Camera-type eye (tissue), 1 donor: ENCODE measurements around the gene PRSS21. TPM values are rescaled to one million over a fixed set of nuclear protein-coding genes. Genes with fewer than 3 reads are reported as not detected.

Source experiments
- total RNA-seq: library from RNA; depleted of rRNA; stranded (reverse); fragments of >200 nt; gene quantifications from one replicate; pipeline ENCODE4 v1.2.3, GENCODE V29; 2014

PRSS21 gene
- not detected for total RNA-seq

GRCh38 chr16:2816751-2817339, at the start of gene PRSS21:
PRSS21 (plus strand) TSS chr16:2817237; CDS start chr16:2817269, 32 bp downstream.

GRCh38 chr16:2777231-2777902, 39.7 kb upstream of the PRSS21 start, which contains the start of gene ELOB:
ELOB (minus strand) TSS chr16:2777280; CDS start chr16:2777239, 41 bp downstream.

GRCh38 chr16:2787406-2787805, 29.6 kb upstream of the PRSS21 start, which contains the start of gene PRSS33:
PRSS33 (minus strand) TSS chr16:2787560; CDS start chr16:2786547, 1,013 bp downstream.

GRCh38 chr16:2829501-2830354, 12.7 kb downstream of the PRSS21 start, which contains the start of gene ZG16B:
ZG16B (plus strand) TSS chr16:2830303; CDS start chr16:2830442, 139 bp downstream.

DNA sequence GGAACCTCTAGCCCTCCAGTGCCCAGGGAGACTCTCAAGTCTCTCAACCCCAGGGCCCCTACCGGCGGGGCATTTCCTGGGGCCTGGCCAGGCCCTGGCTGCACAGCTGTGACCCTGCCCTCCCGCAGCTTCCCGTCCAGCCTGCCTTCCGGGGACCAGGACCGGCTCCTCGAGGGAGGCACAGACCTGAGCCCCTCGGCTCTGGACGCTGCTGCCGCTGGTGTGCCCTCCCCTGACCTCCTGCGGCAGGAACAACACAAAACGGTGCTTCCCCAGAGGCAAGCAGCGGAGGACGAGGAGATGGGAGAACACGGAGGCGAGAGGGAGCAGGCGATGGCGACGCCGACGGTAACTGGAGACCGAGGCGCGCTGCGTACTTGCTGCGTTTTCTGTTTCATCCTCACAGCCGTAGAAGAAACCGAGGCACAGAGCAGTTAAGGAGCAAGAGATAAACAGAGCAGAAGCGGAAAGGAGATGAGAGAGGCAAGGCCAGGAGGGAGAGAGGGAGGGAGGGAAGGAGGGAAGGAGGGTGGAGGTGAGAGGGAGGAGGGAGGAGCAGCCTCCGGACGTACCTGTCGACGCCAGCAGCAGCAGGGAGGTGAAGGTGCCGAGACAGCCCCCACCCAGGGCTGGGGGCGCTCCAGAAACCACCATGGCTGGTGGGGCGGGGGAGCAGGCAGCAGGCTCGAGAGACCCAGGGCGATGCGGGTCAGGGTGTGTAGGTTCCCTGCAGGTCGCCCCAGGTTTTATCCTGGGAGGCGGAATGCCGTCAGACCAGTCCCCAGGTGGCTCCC, 40.6 kb downstream of the PRSS21 start, which contains the start of gene PRSS22:
Gene PRSS22 (minus strand): TSS at position 720 of the 794 bp plus-strand sequence. CDS start 66 bp downstream, at position 654.

Other genes starting within 250 kb of the PRSS21 start
- 36.1 TPM for gene KCTD5, start 134.7 kb upstream of the PRSS21 start, total RNA-seq
- gene PRSS27, start 97.0 kb upstream of the PRSS21 start, total RNA-seq, result 2.0 TPM
- 265 TPM for gene SRRM2, start 64.6 kb upstream of the PRSS21 start, total RNA-seq
- 283 TPM for gene ELOB, start 40.0 kb upstream of the PRSS21 start, total RNA-seq
- 2.9 TPM for gene PRSS33, start 29.7 kb upstream of the PRSS21 start, total RNA-seq
- gene PRSS41, start 18.8 kb upstream of the PRSS21 start, total RNA-seq, result not detected
- gene ZG16B, start 13.1 kb downstream of the PRSS21 start, total RNA-seq, result 4.8 TPM
- 1.2 TPM for gene PRSS22, start 40.9 kb downstream of the PRSS21 start, total RNA-seq
- 46.7 TPM for gene FLYWCH2, start 66.0 kb downstream of the PRSS21 start, total RNA-seq
- 35.2 TPM for gene FLYWCH1, start 94.7 kb downstream of the PRSS21 start, total RNA-seq
- gene KREMEN2, start 147.0 kb downstream of the PRSS21 start, total RNA-seq, result 1.6 TPM
- gene PAQR4, start 152.1 kb downstream of the PRSS21 start, total RNA-seq, result 23.0 TPM
- gene PKMYT1, start 163.2 kb downstream of the PRSS21 start, total RNA-seq, result 8.2 TPM
- not detected for gene CLDN9, start 195.7 kb downstream of the PRSS21 start, total RNA-seq
- not detected for gene CLDN6, start 200.9 kb downstream of the PRSS21 start, total RNA-seq
- 10.3 TPM for gene TNFRSF12A, start 203.1 kb downstream of the PRSS21 start, total RNA-seq
- gene HCFC1R1, start 206.7 kb downstream of the PRSS21 start, total RNA-seq, result 10.0 TPM
- 10.3 TPM for gene THOC6, start 206.8 kb downstream of the PRSS21 start, total RNA-seq
- 3.1 TPM for gene BICDL2, start 219.7 kb downstream of the PRSS21 start, total RNA-seq
- 2.1 TPM for gene MMP25, start 229.3 kb downstream of the PRSS21 start, total RNA-seq
- 33.9 TPM for gene IL32, start 248.4 kb downstream of the PRSS21 start, total RNA-seq